SK-N-SH treated with all-trans-retinoic acid at 6 μM for 48 hours (cell line): Measurements from ENCODE around the gene SLC22A3.

Source experiments
- BACH2 ChIP-seq: fragments of 250-450 bp; sonication (Bioruptor Pico); IDR thresholded peaks from 2 replicates; pipeline ENCODE4 v1.9.0; 2021; ENCODE audit warnings: mild to moderate bottlenecking, borderline replicate concordance
- CREB5 ChIP-seq: fragments of 250-450 bp; sonication (Bioruptor Pico); IDR thresholded peaks from 2 replicates; pipeline ENCODE4 v1.5.1; 2020; ENCODE audit warnings: low read depth, mild to moderate bottlenecking, moderate library complexity
- GLIS3 ChIP-seq: fragments of 250-450 bp; sonication (Bioruptor Pico); IDR thresholded peaks from 2 replicates; pipeline ENCODE4 v1.5.0; 2020; ENCODE audit warnings: mild to moderate bottlenecking, moderate library complexity
- OSR1 ChIP-seq: fragments of 250-450 bp; sonication (Bioruptor Pico); IDR thresholded peaks from 2 replicates; pipeline ENCODE4 v1.8.0; 2022; ENCODE audit warnings: moderate library complexity, mild to moderate bottlenecking, inconsistent platforms
- PATZ1 ChIP-seq: fragments of 250-450 bp; sonication (Bioruptor Pico); IDR thresholded peaks from 2 replicates; pipeline ENCODE4 v1.8.0; 2020; ENCODE audit warnings: mild to moderate bottlenecking, moderate library complexity, borderline replicate concordance
- SNAI2 ChIP-seq: fragments of 250-450 bp; sonication (Bioruptor Pico); IDR thresholded peaks from 2 replicates; pipeline ENCODE4 v1.5.0; 2020; ENCODE audit warnings: mild to moderate bottlenecking, moderate library complexity
- TCF4 ChIP-seq: fragments of 250-450 bp; sonication (Bioruptor Pico); IDR thresholded peaks from 2 replicates; pipeline ENCODE4 v1.8.0; 2021; ENCODE audit warnings: mild to moderate bottlenecking, moderate library complexity, borderline replicate concordance
- ZNF70 ChIP-seq: fragments of 450-650 bp; formaldehyde crosslinking; IDR thresholded peaks from 2 replicates; pipeline ENCODE4 v1.5.0; 2020; ENCODE audit warnings: mild to moderate bottlenecking, moderate library complexity
- ZNF8 ChIP-seq: fragments of 450-650 bp; formaldehyde crosslinking; IDR thresholded peaks from 2 replicates; pipeline ENCODE4 v1.5.0; 2020; ENCODE audit warnings: mild to moderate bottlenecking, moderate library complexity

- TF ChIP-seq CREB5 (CRISPR knock-in tag) (no peak), ZNF70 (no peak), PATZ1 (no peak), SNAI2 (CRISPR knock-in tag) (no peak), TCF4 (CRISPR knock-in tag) (no peak), ZNF8 (CRISPR knock-in tag) (no peak), BACH2 (CRISPR knock-in tag) (no peak), OSR1 (CRISPR knock-in tag) (no peak), GLIS3 (CRISPR knock-in tag) (no peak)
Measured at GRCh38 chr6:160365117-160365516, 16.9 kb downstream of the SLC22A3 start.
